IPS DF 4.7 (cell line): ENCODE data around the gene HRH3.

Experiments used
- DNase-seq: peaks from one replicate; pipeline ENCODE4 v3.0.0-alpha.2; 2013; ENCODE audit warnings: low spot score; ENCODE audit errors: extremely low read depth

HRH3 gene

DNA sequence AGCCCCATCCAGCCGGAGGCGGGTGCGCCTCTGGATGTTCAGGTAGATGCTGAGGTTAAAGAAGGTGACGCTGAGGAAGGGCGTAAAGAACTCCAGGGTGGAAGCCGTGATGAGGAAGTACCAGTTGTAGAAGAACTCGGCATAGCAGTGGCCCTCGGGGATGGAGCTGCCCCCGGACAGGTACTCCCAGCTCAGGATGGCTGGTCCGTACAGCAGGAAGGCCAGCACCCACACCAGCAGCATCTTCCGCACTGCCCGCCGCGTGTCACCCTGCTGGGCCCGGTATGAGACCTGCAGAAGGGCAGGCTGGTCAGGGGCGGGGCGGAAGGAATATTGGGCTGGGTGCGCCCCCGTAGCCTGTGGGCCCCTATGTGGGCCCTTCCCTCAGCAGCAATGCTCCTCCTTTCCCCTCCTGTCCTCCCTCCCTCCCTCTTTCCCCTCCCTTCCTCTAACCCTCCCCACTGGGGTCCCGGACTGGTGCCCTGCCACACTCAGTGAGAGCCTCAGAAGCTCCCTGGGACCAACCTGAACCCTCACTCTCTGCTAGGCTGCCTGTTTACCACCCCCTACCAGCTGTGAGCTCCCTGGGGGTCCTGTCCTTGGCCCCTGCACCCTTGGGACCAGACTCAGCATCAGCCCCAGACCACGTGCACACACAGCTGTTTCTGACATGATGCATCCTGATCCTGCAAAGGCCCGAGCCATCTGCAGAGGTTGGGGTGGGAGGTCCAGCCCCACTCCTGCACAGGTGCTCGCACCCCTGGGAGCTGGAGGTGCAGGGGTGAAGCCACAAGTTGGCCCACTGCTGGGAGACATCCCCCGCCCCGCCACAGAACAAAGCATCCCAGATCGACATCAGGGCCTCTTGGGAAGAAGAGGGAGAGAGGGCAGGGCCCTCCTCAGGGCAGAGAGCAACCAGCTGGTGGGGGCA, 3.2 kb downstream of the HRH3 start:
- DNase-seq, result no peak

DNA sequence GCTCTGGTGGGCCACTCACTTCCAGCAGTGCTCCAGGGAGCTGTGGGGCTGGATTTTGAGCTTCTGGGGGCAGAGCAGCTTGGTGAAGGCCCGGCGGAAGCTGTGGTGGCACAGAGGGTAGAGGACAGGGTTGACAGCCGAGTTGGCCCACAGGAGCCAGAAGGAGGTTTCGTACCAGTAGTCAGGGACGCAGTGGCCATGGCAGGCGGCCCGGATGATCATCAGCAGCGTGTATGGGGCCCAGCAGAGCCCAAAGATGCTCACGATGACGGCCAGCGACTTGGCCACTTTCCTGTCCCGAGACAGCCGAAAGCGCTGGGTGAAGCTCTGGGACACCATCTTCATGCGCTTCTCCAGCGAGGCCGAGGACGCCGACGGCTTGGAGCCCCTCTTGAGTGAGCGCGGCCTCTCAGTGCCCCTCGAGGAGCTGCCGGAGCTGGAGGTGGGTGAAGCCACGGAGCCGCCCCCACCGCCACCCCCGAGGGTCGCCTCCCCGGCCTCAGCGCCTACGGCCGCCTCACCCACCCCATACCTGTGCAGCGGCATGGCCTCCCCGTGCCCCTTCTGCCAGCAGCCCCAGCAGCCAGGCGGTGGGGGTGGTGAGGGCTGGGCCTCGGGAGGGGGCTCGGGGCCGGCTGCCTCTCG, 4.0 kb downstream of the HRH3 start:
- no peak for DNase-seq

- no peak for DNase-seq
These were observed 4.8 kb downstream of the HRH3 start for GRCh38 chr20:62215020-62215990.

GRCh38 chr20:62214067-62214466, 6.0 kb downstream of the HRH3 start:
- no peak for DNase-seq

GRCh38 chr20:62212299-62212698, 7.8 kb downstream of the HRH3 start:
- no peak for DNase-seq

DNA sequence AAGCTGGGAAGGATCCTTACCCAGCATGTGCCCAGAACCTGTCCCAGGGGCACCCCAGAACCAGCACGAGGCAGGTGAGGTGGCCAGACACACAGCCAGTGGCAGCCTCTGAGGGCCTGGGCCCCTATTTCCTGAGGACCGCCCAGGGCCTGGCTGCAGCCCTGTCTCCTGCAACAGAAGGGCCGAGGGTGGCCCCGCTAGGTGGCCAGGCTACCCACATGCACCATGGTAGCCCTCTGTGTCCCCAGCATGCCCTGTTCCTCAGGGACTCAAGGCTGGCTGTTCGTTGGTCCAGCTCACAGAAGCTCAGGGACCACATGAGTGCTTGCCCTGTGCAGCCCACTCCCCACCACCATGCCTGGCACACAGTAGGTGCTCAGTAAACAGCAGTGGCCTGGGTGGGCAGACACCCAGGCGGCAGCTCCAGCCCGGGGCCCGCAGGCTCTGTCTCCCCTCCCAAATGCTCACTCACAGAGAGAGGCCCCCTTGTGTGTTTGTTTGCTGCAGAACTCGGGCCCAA, 8.2 kb downstream of the HRH3 start:
- no peak for DNase-seq

DNA sequence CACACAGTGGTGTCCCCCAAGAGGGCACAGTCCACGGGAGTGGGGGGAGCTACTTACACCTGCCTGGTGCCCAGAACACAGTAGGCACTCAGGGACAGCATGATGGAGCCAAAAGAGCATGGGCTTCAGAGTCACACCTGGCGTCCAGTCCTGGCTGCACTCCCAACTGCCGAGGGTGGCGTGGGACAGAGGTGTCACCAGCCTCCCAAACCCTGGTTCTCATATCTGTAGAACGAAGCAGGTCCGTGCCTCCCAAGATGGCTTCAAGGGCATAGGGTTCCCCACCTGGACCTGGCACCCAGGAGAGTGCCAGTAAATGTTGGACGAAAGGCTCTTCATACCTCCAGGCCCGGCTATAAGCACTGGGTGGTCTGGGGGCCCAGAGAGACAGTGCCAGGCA, 8.9 kb downstream of the HRH3 start:
- no peak for DNase-seq

DNA sequence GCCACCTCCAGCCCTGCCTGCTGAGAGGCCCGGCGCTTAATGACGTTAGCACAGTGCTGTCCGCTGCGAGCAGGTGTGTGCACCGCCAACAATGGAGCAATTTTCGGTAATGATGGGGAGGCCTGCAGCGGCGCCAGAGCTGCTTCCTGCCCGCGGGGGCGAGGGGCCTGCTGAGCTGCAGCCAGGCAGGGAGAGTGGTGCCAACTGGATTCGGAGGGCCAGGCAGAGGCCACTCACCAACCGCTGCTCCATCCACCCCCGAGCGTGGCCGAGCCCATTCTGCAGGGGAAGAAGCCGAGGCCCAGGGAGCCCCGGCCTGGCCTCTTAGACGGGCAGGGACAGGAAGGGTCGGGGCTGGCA, 9.6 kb downstream of the HRH3 start:
- DNase-seq, result no peak

- DNase-seq, result no peak
These were observed 10.1 kb downstream of the HRH3 start for GRCh38 chr20:62209850-62210495.

- no peak for DNase-seq
These were observed 11.0 kb downstream of the HRH3 start for GRCh38 chr20:62208795-62209755.

- DNase-seq, result no peak
These were observed 11.8 kb downstream of the HRH3 start for GRCh38 chr20:62208061-62208794.

DNA sequence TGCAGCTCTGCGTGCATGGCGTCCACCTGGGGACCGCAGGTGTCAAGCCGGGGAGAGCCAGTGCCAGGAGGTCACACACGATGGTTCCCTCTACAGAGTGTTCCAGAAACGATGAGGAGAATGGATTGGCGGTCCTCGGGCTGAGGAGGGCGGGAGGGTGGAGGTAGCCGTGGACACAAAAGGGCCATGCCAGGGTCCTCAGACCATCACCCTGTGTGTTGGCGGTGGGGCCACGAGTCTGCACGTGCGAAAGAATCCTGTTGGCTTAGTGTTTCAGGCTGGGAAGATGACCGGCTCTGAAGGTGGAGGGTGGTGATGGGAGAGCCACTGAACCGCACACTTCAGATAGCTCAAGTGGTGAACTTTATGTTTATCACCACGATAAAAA, 13.7 kb downstream of the HRH3 start:
- no peak for DNase-seq

DNA sequence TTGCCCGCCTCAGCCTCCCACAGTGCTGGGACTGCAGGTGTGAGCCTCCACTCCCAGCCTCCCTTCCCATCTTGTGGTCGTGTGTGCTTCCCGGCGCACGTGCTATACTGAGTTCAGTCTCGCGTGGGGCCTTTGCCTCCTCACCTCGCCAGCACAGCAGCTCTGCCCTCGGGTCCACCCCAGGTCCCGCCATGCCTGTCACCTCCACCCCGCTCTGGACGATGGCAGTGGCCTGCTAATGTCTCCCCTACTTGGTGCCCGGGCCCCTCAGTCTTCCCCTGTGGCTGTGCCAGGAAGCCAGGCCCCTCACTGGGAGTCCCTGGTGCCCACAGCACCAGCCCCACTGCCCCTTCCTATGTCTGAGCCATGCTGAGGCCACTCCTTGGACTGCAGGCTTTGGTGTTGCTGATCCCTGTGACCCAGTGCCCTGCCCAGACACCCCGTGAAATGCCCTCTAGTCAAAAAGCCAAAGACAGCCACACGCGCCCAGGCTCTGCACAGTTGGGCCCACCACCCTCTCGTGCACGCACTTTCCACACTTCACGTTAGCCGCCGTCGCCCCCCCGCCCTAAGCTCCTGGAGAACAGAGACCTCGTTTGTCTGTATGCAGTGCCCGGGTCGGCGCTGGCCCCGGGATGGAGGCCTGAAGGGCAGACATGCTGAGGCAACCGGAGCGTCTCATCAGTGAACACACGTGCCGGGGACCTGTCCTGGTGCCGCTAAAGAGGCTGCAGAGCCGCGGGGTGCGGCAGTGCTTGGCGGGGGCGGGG, 14.3 kb downstream of the HRH3 start:
- no peak for DNase-seq

DNA sequence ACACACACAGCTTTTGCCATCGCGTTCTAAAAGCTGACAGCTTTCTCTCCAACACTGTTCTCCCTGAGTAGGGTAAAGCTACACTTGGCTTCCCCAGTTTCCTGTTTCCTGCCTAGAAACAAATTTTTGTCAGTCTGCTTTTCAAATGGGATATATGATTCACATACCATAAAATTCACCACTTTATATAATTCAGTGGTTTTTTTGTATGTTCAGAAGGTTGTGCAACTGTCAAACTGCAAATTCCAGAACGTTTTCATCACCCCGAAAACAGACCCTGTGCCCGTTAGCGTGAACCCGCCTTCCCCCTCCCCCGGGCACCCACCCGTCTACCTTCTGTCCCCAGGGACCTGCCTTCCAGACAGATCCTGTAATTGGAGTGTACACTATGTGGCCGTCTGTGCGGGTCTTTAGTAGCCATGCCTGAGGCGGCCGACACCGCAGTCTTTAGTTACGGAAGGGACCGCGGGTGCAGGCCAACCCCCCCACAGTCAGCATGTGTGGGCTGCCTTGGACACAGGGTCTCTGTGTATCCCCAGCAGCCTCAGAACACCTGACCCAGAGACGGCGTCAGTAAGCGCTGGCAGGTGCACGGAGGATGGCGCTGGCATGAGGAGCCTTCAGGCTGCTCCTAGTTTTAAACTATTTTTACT, 16.6 kb downstream of the HRH3 start:
- no peak for DNase-seq

- no peak for DNase-seq
These were observed 17.3 kb downstream of the HRH3 start for GRCh38 chr20:62202676-62203377.

GRCh38 chr20:62202083-62202395, 18.0 kb downstream of the HRH3 start:
- no peak for DNase-seq
